ENCODE results near the gene RPL22.

- TF ChIP-seq, protein P1, sequence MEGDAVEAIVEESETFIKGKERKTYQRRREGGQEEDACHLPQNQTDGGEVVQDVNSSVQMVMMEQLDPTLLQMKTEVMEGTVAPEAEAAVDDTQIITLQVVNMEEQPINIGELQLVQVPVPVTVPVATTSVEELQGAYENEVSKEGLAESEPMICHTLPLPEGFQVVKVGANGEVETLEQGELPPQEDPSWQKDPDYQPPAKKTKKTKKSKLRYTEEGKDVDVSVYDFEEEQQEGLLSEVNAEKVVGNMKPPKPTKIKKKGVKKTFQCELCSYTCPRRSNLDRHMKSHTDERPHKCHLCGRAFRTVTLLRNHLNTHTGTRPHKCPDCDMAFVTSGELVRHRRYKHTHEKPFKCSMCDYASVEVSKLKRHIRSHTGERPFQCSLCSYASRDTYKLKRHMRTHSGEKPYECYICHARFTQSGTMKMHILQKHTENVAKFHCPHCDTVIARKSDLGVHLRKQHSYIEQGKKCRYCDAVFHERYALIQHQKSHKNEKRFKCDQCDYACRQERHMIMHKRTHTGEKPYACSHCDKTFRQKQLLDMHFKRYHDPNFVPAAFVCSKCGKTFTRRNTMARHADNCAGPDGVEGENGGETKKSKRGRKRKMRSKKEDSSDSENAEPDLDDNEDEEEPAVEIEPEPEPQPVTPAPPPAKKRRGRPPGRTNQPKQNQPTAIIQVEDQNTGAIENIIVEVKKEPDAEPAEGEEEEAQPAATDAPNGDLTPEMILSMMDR (CRISPR knock-in tag; IDR thresholded peaks at IDR 0.05): no peak
- TF ChIP-seq EZH2 (conservative IDR thresholded peaks at IDR 0.05; ENCODE audit: low read depth, low read length) (no peak), PATZ1 (CRISPR knock-in tag; IDR thresholded peaks at IDR 0.05) (no peak), NFE2L2 (IDR thresholded peaks at IDR 0.05; ENCODE audit: low read length) (no peak), TP53 (CRISPR knock-in tag; conservative IDR thresholded peaks at IDR 0.05) (no peak), RAD21 (CRISPR knock-in tag; IDR thresholded peaks at IDR 0.05) (no peak), JUNB (CRISPR knock-in tag; IDR thresholded peaks at IDR 0.05; ENCODE audit: borderline replicate concordance) (no peak), CEBPG (CRISPR knock-in tag; IDR thresholded peaks at IDR 0.05) (no peak), POLR2AphosphoS5 (IDR thresholded peaks at IDR 0.05; ENCODE audit: low read depth, low read length) (no peak), ZNF557 (CRISPR knock-in tag; IDR thresholded peaks at IDR 0.05) (no peak)
- TF ChIP-seq, protein P2, sequence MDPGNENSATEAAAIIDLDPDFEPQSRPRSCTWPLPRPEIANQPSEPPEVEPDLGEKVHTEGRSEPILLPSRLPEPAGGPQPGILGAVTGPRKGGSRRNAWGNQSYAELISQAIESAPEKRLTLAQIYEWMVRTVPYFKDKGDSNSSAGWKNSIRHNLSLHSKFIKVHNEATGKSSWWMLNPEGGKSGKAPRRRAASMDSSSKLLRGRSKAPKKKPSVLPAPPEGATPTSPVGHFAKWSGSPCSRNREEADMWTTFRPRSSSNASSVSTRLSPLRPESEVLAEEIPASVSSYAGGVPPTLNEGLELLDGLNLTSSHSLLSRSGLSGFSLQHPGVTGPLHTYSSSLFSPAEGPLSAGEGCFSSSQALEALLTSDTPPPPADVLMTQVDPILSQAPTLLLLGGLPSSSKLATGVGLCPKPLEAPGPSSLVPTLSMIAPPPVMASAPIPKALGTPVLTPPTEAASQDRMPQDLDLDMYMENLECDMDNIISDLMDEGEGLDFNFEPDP (CRISPR knock-in tag; conservative IDR thresholded peaks at IDR 0.05): no peak
- TF ChIP-seq, protein P3, sequence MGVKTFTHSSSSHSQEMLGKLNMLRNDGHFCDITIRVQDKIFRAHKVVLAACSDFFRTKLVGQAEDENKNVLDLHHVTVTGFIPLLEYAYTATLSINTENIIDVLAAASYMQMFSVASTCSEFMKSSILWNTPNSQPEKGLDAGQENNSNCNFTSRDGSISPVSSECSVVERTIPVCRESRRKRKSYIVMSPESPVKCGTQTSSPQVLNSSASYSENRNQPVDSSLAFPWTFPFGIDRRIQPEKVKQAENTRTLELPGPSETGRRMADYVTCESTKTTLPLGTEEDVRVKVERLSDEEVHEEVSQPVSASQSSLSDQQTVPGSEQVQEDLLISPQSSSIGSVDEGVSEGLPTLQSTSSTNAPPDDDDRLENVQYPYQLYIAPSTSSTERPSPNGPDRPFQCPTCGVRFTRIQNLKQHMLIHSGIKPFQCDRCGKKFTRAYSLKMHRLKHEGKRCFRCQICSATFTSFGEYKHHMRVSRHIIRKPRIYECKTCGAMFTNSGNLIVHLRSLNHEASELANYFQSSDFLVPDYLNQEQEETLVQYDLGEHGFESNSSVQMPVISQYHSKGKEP (CRISPR knock-in tag; IDR thresholded peaks at IDR 0.05): no peak
- TF ChIP-seq, protein P4, sequence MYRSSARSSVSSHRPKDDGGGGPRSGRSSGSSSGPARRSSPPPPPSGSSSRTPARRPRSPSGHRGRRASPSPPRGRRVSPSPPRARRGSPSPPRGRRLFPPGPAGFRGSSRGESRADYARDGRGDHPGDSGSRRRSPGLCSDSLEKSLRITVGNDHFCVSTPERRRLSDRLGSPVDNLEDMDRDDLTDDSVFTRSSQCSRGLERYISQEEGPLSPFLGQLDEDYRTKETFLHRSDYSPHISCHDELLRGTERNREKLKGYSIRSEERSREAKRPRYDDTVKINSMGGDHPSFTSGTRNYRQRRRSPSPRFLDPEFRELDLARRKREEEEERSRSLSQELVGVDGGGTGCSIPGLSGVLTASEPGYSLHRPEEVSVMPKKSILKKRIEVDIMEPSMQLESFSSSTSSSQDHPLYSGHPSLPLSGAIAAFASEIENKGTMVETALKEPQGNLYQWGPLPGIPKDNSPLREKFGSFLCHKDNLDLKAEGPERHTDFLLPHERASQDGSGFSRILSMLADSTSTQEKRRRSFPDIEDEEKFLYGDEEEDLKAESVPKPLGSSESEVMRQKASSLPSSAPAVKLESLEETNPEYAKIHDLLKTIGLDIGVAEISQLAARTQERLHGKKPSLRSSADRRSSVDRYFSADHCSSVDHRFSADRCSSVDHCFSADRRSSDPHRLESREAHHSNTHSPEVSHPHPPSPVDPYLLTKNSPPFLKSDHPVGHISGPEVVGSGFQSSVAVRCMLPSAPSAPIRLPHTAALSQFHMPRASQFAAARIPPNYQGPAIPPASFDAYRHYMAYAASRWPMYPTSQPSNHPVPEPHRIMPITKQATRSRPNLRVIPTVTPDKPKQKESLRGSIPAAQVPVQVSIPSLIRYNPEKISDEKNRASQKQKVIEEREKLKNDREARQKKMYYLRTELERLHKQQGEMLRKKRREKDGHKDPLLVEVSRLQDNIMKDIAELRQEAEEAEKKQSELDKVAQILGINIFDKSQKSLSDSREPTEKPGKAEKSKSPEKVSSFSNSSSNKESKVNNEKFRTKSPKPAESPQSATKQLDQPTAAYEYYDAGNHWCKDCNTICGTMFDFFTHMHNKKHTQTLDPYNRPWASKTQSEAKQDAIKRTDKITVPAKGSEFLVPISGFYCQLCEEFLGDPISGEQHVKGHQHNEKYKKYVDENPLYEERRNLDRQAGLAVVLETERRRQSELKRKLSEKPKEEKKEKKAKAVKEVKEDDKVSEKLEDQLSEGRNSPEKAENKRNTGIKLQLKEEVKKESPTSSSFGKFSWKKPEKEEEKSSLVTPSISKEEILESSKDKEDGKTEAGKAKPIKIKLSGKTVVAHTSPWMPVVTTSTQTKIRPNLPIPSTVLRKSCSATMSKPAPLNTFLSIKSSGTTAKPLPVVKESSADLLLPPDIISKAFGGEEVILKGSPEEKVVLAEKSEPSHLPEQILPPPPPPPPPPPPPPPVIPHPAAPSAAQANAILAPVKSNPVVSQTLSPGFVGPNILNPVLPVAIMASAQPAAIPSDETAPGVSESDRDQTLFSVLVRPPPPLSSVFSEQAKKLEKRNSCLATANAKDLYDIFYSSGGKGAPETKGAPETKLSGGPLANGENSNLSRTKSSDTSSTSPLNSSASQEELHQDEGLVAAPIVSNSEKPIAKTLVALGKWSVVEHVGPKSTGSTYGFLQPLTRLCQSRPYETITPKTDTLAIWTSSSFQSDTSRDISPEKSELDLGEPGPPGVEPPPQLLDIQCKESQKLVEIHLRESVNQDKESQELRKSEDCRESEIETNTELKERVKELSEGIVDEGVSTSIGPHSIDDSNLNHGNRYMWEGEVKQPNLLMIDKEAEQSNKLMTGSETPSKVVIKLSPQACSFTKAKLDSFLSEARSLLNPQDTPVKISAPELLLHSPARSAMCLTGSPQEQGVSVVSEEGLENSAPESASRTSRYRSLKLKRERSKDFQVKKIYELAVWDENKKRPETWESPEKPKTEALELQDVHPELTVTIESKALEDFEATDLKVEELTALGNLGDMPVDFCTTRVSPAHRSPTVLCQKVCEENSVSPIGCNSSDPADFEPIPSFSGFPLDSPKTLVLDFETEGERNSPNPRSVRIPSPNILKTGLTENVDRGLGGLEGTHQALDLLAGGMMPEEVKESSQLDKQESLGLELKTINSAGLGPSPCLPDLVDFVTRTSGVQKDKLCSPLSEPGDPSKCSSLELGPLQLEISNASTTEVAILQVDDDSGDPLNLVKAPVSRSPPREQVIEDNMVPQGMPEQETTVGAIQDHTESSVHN (CRISPR knock-in tag; IDR thresholded peaks at IDR 0.05): no peak
Measured at GRCh38 chr1:6237093-6237492, 37.7 kb upstream of the RPL22 start.
